GM10248 (cell line): ENCODE data around the gene PPIP5K1.
"Not testable (repeated sequence)": the region's sequence is repeated elsewhere in the genome, so short reads cannot be mapped to it uniquely, and the experiment has no call there.

Experiments used
- CTCF ChIA-PET: fragments of 300-600 bp; sonication (Branson Sonifier 250); formaldehyde crosslinking; extraction: SDS; loops from one replicate; lab custom pipeline; 2021; ENCODE audit warnings: antibody characterized with exemption; lab: Yijun Ruan, JAX
- POLR2A ChIA-PET: fragments of 350-650 bp; sonication (Branson Sonifier 250); formaldehyde crosslinking; extraction: SDS; loops from one replicate; lab custom pipeline; 2020; ENCODE audit warnings: antibody characterized with exemption; lab: Yijun Ruan, JAX
- DNase-seq: peaks from one replicate; pipeline ENCODE4 v3.0.0; 2012; ENCODE audit errors: extremely low spot score
- TF ChIP-seq, protein P1 (sequence below): IDR thresholded peaks from 2 replicates; pipeline ENCODE4 v1.5.1; 2012; ENCODE audit warnings: mild to moderate bottlenecking, low read depth; ENCODE audit errors: extremely low read depth, missing control alignments, control extremely low read depth

Gene PPIP5K1

DNA sequence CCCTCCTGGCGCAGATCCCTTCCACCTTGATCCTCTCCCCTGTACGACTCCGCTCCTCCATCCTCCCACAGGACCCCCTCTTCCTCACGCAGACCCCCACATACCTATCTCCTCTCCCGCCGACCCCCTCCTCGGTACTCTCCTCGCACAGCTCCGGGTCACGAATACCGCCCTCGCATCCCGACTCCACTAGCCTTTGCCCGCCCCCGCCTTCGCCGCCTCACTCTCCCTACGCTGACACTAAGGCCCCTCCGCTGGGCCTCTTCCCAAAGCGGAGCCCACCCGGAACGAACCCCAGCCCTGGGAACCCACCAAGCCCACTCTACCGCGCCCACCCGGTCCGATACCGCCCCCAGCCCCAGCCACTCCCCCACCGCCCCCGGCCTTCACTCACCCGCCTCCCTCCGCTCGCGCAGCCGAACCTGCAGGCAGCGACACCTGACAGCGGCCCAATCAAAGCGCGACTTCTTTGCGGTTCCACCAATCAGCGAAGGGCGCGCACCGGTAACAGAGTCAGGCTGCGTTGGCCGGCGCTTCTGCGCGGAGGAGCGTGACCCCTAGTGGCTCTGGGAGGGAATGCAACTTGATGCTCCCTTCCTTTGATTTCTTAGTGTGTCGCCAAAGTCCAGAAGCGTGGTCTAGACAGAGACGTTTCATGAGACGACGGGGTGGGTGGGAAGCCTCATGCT, at the start of gene PPIP5K1:
Gene PPIP5K1 (minus strand): TSS at position 431 of the 689 bp plus-strand sequence. CDS start 5,704 bp downstream, outside the sequence.
- CTCF ChIA-PET, POLR2A ChIA-PET, DNase-seq: not testable (repeated sequence)

DNA sequence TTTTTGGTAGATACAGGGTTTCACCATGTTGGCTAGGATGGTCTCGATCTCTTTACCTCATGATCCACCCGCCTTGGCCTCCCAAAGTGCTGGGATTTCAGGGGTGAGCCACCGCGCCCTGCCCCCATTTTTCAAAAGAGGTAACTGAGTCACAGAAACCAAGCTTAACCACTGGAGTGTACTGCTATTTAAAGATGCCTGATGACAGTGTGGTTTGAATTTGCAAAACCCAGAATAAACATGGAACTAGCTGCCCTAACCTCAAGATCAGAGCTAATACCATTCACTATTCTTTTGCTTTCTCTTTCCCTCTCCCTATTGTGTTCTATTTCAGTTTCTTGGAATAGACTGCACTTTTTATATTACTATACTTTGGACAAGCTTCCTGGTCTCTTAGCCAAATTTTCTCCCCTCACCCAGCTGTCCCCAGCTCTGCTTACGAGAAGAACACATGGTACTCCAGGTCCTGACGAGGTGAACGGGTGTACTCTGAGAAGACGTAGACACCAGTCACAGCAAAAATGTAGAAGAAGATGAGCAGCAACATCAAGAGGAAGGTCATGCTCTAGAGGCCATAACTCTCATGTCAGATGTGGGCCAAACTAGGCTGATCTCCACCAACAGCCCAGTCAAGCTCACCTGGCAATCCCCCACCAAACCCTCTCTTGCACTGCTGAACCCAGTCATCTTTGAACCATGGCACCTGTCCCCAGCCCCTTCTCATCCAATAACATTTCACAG, 48.6 kb upstream of the PPIP5K1 start:
- DNase-seq, POLR2A ChIA-PET: not testable (repeated sequence)
- CTCF ChIA-PET = interaction anchor here (1.0 kb wide), 1 partner anchor 9 kb away, joined by 3 read pairs; no protein-coding TSS in a partner anchor

DNA sequence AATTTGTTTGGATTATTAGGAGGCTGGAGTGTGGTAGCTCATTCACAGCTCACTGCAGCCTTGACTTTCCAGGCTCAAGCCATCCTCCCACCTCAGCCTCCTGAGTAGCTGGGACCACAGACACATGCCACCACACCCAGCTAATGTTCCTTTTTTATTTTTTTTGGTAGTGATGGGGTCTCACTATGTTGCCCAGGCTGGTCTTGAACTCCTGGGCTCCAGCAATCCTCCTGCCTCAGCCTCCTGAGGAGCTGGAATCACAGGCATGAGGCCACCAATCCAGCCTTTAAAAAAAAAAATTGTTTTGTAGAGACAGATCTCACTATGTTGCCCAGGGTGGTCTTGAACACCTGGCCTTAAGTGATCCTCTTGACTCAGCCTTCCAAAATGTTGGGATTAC, 36.9 kb upstream of the PPIP5K1 start:
- CTCF ChIA-PET, DNase-seq, POLR2A ChIA-PET: not testable (repeated sequence)

DNA sequence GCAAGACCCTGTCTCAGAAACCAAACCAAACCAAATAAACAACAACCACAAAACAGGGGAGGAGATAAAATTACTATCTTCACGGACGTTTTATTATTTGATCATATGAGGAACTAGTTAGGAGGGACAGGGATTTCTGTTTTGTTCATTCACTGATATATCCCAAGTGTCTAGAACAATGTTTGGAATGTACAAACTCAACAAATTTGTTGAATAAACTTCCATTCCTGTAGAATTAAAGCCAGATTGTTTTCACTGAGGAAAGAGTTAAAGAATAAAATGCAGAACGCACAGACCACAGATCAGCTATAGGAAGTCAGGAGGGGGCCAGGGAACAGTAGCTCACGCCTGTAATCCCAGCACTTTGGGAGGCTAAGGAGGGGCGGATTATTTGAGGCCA, 35.1 kb upstream of the PPIP5K1 start:
- ChIA-PET POLR2A (no interaction called here), CTCF (no interaction called here)
- no peak for DNase-seq
- TF ChIP-seq, protein P1, sequence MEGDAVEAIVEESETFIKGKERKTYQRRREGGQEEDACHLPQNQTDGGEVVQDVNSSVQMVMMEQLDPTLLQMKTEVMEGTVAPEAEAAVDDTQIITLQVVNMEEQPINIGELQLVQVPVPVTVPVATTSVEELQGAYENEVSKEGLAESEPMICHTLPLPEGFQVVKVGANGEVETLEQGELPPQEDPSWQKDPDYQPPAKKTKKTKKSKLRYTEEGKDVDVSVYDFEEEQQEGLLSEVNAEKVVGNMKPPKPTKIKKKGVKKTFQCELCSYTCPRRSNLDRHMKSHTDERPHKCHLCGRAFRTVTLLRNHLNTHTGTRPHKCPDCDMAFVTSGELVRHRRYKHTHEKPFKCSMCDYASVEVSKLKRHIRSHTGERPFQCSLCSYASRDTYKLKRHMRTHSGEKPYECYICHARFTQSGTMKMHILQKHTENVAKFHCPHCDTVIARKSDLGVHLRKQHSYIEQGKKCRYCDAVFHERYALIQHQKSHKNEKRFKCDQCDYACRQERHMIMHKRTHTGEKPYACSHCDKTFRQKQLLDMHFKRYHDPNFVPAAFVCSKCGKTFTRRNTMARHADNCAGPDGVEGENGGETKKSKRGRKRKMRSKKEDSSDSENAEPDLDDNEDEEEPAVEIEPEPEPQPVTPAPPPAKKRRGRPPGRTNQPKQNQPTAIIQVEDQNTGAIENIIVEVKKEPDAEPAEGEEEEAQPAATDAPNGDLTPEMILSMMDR = no peak

DNA sequence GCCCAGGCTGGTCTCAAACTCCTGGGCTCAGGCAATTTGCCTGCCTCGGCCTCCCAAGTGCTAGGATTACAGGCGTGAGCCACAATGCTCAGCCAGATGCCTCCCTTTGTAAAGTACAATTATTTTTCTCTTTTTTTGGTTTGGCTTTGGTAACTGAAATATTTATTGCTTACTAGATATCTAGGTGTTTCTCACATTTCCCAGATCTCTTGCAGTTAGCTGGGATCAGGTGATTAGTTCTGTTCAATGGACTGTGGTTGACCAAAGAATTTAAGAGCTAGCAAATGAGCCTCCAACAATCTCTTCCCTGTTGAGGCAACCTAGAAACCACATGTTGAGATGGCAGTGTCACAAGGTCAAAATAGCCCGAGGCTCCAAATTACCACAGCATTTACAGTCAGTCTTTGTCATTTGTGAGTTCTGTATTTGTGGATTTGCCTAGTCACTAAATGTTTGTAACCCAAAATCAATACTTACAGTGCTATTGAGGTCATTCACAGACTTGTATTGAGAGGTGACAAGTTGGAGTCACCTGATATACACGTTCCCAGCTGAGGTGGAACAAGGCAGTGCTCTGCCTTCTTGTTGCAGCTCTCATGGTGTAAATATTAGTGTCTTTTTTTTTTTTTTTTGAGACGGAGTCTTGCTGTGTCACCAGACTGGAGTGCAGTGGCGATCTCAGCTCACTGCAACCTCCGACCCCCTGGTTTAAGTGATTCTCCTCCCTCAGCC, 32.2 kb upstream of the PPIP5K1 start:
- POLR2A ChIA-PET, CTCF ChIA-PET, DNase-seq: not testable (repeated sequence)

DNA sequence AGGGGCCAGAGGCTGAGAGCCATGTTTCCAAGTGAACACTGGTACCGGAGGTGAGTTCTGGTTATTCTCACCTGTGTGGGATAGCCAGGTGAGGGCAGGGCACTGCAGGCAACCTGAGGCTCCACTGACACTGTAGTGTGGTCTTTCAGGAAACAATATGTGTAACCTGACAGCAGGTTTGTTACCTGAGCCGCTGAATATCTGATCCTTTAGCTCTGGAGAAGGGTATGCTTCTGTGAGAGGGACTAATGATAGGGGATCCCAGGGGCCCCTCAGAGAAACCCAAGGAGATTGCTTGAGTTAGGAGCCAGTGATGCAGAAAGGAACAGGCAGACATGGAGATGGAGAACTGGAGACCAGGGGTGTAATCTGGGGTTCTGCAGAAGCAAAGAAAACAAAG, 28.7 kb upstream of the PPIP5K1 start, which contains the start of gene STRC:
Gene STRC (minus strand): TSS at position 101 of the 400 bp plus-strand sequence. CDS start 78 bp downstream, at position 23.
- CTCF ChIA-PET, POLR2A ChIA-PET, DNase-seq: not testable (repeated sequence)

DNA sequence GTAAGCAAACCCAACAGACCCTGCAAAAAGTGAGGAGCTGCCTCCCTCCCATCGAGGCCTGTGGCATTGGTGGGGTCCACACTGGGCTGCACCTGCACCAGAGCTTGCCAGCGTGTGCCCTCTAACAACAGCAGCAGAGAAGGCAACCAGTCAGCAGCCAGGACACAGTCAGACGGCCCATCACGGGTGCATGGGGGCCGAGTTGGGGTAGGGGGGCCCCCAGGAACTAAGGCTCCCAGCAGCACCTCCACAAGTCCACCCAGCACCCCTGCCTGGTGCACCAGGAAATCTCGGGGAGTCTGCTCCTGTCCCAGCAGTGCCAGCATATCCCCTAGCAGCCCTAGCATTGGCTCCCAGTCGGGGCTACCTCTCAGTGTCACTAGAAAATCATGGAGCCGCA, 27.7 kb upstream of the PPIP5K1 start:
- CTCF ChIA-PET, POLR2A ChIA-PET, DNase-seq: not testable (repeated sequence)

DNA sequence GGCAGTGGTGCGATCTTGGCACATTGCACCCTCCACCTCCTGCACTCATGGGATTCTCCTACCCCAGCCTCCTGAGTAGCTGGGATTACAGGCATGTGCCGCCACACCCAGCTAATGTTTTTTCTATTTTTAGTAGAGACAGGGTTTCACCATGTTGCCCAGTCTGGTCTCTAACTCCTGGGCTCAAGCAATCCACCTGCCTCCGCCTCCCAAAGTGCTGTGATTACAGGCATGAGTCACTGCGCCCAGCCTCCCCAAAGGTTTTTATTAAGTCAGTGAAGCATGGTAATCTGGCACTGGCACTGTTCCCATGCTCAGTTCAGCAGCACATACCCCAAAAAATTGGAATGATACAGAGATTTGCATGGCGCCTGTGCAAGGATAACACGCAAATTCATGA, 12.2 kb upstream of the PPIP5K1 start:
- DNase-seq, CTCF ChIA-PET, POLR2A ChIA-PET: not testable (repeated sequence)

DNA sequence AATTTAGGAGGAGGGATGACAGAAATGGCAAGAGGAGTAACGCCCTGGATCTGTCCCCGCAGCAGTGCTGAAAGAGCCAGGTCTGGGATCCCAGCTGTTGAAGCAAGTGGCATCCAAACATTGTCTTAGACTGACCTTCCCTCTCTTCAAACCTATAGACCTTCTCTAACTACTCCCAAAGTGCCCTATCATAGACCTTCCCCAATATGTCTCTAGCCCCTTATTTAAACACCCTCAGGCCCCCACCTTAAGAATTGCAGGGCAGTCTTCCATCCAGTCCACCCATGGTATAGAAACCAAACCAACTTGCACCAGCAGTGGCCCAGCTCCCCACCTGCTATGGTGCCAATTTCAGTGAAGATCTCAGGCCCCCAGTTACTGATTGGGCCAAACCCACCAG, 10.2 kb upstream of the PPIP5K1 start:
- POLR2A ChIA-PET, CTCF ChIA-PET, DNase-seq: not testable (repeated sequence)

DNA sequence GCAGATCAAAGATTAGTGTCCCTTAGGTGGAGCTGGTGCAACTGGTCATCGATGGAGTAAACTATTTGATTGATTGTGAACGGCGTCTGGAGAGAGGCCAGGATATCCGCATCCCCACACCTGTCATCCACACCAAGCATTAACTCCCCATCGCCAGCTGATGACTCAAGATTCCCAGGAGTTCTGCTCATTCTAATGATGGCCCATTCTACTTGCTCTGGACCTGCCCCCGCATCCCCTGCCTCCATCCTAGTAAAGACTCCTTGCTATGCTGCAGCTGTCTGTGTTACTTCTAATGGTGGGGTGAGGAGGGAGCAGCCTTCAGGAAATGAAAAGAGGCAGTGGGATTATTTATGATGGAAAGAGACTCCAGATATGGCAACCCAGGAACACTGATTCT, 9.1 kb upstream of the PPIP5K1 start:
- DNase-seq, CTCF ChIA-PET, POLR2A ChIA-PET: not testable (repeated sequence)

DNA sequence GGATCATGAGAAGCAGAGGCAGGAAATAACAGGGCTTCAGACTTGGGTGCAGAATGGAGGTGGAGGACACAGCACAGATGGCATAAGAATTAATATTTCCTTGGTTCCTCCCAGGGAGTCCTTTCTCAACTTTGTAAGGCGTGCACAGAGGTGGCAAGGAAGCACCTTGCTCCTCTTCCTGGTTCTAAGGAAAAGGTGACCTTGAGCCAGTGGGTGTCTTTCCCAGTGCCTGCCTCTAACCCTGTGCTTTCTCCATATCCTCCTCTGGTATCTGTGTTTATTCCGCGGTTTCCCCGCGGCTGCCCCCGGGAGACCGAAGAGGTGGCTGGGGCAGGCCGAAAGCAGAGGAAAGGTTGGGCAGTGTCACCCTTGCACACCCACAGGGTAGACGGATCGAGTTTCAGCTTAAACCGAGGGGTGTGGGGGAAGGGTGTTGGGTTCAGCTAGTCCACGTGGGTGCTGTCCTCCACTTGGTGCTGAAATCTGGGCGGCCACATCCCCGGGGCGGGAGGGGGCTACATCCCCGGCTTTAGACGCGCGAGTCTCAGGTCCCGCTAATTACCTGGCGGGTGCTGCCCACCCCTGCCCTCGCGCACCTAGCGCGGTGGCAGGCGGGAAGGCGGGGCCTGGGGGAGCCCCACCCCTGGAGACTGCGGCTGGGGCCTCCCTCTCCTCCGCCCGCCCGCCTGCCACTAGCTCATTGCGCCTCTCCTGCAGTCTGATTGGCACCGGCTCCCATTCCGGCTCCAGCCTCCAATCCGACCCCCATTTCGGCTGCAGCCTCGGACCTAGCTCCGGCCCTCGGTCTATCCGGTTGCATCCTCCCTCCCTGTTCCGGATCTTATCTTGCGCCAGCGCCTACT, 3.6 kb upstream of the PPIP5K1 start, which contains the start of gene CKMT1B:
Gene CKMT1B (plus strand): TSS at position 700 of the 863 bp plus-strand sequence. CDS start 192 bp downstream, outside the sequence.
- POLR2A ChIA-PET, CTCF ChIA-PET, DNase-seq: not testable (repeated sequence)

DNA sequence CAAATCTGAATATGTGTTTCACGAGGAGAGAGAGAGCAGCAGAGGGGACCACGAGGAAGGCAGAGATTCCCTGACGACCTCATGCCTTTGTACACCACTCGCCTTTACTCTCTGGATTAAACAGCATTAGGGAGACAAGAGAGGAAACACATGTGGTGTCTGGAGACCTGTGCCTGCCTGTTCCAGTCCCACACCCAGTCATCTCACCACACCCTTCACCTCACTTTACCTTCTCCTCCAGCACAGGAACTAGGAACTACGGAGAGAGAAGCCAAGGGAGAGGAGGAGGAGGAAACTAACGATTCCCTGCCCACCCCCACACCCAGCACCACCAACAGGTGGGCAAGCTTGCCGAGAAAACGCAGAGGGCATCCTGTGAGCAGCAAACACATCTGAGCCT, 2.8 kb upstream of the PPIP5K1 start:
- DNase-seq, POLR2A ChIA-PET, CTCF ChIA-PET: not testable (repeated sequence)

DNA sequence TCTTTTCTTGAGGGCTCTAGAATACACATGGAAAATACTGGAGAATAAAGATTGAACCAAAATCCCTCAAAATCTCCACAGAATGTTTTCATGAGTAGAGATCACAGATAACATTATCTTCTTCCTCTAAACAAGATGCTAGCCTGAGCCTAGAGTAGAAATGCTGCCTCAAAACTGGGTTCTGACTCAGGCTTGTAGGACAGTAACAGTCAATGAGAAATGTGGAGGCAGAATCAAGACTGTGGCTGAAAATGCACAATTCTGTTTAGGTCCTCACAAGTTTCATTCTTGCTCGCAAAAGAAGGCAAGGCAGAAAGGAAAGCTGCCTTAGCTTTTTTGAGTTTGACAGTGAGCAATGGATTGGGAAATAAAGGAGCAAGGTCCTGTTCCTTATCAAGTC, 15.4 kb downstream of the PPIP5K1 start:
- CTCF ChIA-PET, POLR2A ChIA-PET, DNase-seq: not testable (repeated sequence)

DNA sequence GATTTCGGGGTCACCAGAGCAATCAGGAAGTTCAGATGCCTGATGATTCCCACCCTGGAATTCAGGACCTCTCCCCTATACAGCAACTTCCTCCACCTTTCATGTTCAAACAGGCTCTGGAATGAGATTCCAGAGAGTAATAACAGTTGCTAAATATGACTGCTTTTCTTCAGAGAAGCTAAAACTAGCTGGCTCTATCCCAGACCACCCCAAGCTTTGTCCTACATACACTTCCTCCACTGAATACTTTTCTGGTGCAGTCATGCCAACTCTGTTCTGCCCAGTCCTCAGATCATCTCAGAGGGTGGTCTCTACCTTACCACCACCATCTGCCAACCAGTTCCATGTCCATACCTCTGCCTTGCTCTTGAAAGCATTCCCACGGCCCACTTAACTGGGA, 23.4 kb downstream of the PPIP5K1 start:
- CTCF ChIA-PET, POLR2A ChIA-PET, DNase-seq: not testable (repeated sequence)

DNA sequence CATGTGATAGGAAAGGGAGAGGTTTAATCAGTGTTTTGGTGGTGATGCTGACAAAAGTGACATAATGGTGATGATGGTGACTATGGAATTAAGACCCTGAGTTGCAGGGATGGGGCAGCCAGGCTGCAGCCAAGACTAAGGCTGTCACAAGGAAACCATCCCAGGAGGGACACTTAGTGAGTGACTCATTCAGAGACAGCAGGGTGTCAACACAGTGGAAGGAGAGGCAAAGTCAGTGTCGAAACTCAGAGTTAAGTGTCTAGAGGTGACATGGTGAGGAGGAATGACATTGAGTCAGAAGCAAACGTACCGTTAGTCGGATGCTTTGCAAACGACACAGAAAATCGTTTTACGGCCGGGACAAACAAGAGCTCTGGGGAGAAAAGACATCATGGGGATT, 26.2 kb downstream of the PPIP5K1 start:
- DNase-seq, CTCF ChIA-PET, POLR2A ChIA-PET: not testable (repeated sequence)

DNA sequence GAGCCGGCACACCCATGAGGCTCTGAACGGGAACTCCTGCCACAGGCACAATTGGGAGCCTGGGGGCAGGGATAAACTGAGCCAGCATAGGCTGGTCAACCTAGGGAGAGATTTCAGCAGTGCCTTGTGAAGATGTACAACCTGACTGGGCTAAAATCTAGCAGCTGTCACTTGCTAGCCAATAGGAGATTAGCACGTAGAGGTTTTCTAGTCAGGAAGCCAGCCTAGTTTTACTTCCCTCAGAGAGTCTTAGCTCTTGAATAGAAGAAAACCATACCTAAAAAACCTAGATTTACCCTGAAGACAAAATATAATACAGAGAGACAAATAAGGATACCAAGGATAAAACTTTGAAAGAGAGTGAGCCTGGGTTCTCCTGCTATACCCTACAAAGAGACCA, 27.3 kb downstream of the PPIP5K1 start:
- DNase-seq, POLR2A ChIA-PET, CTCF ChIA-PET: not testable (repeated sequence)
